GM12865 (cell line): ENCODE measurements around the gene ZNF497.
A peak's percentile ranks its signal among the peaks of the same experiment; 100 is the strongest.

Experiments
- DNase-seq: peaks from one replicate; pipeline ENCODE4 v3.0.0; 2010; ENCODE audit warnings: low read depth
- H3K4me3 ChIP-seq: 2 replicates; pipeline ENCODE4 v1.5.1; 2011; ENCODE audit warnings: mild to moderate bottlenecking, low read depth, low read length, control low read depth
- CTCF ChIP-seq: IDR thresholded peaks from 2 replicates; pipeline ENCODE4 v1.5.1; 2011; ENCODE audit warnings: low read length, control low read depth, low read depth, inconsistent platforms; ENCODE audit not compliant: insufficient read depth; ENCODE audit errors: missing control alignments

The ZNF497 gene

GRCh38 chr19:58397533-58398037 lies 35.0 kb upstream of the ZNF497 start:
- DNase-seq: no peak
- TF ChIP-seq CTCF: no peak
- H3K4me3 ChIP-seq: no peak overlapping the region

- no peak for TF ChIP-seq CTCF
- no peak for DNase-seq
- no peak overlapping the region for H3K4me3 ChIP-seq
These were observed 34.4 kb upstream of the ZNF497 start for GRCh38 chr19:58396691-58397532.

DNA sequence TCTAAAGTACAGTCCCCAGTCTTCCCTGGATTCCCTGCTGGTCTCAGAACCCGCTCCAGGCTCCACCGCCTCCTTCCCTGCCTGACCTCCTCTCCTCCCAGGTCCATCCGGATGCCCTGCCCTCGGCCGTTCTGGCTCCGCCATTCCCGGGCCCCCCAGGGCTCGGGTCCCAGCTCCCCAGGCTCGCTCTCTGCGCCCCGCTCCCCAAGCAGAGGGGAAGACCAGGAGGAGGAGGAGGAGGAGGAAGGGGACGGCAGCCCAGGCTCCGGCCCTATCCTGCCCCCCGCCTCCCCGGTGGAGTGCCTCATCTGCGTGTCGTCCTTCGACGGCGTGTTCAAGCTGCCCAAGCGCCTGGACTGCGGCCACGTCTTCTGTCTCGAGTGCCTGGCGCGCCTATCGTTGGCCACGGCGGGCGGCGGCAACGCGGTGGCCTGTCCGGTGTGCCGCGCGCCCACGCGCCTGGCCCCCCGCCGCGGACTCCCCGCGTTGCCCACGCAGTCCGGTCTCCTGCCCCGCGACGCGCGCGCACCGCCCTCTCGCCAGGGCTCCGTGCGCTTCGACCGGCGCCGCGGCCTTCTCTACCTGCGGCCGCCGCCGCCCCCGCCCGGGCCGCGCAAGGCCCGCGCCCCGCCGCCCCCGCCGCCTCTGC lies 33.6 kb upstream of the ZNF497 start:
- no peak for TF ChIP-seq CTCF
- H3K4me3 ChIP-seq: no peak overlapping the region
- DNase-seq: no peak

GRCh38 chr19:58395220-58395978 lies 32.8 kb upstream of the ZNF497 start, which contains the start of gene RNF225:
Gene RNF225, plus strand, starts transcription at chr19:58395656. Its CDS starts 434 bp downstream, at chr19:58396090.
- no peak within 1 kb of the TSS for H3K4me3 ChIP-seq
- DNase-seq: peak; percentile 45
- no peak for TF ChIP-seq CTCF

GRCh38 chr19:58394821-58395219 lies 32.3 kb upstream of the ZNF497 start:
- no peak for TF ChIP-seq CTCF
- DNase-seq: no peak
- no peak overlapping the region for H3K4me3 ChIP-seq

DNA sequence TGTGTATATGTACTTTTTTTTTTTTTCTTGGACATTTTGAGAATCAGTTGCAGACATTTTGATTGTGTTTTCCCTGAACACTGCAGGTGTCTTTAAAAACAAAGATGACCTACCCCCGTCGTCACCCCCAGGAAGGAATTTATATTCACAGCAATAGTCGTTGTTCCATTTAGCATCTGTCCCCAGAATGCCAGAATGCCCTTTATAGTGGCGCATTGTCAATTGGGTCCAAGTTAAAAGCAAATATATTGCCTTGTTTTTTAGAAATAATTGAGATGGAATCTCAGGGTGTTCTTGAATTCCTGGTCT lies 31.1 kb upstream of the ZNF497 start:
- no peak for DNase-seq
- no peak for TF ChIP-seq CTCF
- no peak overlapping the region for H3K4me3 ChIP-seq
